ENCODE measurements around the gene TXNDC15. TPM values are rescaled to one million over a fixed set of nuclear protein-coding genes. Genes with fewer than 3 reads are reported as not detected.
A peak's percentile ranks its signal among the peaks of the same experiment; 100 is the strongest.
"Not testable (repeated sequence)": the region's sequence is repeated elsewhere in the genome, so short reads cannot be mapped to it uniquely, and the experiment has no call there.

The TXNDC15 gene
- polyA plus RNA-seq, 4 donors, result 73.3 to 91.3 (median 80.4) TPM

DNA sequence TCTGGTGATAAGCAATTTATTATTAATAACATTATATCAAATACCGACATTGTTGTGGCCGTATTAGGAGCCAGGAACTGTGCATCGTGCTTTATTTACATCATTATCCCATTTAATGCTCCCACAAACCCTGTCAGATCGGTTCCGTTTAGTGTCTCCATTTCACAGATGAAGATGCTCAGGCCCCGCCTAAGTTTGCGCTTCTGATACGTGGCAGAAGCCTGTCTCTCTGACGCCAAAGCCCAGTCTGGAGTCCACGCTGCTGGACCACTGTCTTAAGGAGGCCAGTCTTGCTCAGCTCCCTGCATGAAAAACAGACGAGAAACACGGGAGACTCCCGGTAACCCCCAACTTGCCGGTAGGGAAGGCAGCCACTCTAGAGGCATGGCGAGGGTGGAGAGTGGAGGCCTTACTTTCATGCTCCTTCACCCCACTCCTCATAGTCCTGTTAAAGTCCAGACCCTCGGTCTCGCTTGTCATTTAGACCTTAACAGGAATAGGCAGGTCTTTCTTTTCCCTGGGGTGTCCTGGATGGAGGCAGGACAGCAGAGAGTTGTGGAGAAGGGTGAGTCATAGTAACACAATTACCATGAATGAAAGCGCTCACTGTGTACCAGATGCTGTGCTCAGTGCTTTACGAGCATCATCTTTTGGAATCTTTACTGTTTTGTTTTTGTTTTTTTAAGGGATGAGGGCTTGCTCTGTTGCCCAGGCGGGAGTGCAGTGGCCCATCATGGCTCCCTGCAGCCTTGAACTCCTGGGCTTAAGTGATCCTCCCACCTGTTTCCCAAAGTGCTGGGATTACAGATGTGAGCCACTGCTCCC, 872 bp downstream of the TXNDC15 start:
- DNase-seq (ENCODE audit: low read depth in 4 of 4, low spot score in 2 of 4), result peak in 3 of 4 donors; percentile 45 to 52 (median 45)

DNA sequence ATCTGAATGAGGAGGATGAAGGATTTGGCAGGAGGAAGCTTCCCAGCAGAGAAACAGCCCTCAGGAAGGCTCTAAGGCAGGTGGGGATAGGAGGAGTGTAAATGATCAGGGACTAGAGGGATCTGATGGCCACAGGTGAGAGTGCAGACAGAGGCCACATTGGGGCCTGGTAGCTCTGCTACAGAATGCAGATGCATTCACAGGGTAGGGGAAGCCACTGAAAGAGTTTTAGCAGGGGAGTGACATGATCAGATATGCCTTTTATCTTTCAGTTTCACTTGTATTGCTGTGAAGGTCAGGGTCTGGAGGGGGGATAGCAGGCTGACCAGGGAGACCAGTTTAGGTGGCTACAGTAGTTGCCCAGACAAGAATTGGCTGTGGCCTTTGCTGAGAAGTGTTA, 3.0 kb downstream of the TXNDC15 start:
- no peak for DNase-seq (ENCODE audit: low read depth in 4 of 4, low spot score in 2 of 4)

DNA sequence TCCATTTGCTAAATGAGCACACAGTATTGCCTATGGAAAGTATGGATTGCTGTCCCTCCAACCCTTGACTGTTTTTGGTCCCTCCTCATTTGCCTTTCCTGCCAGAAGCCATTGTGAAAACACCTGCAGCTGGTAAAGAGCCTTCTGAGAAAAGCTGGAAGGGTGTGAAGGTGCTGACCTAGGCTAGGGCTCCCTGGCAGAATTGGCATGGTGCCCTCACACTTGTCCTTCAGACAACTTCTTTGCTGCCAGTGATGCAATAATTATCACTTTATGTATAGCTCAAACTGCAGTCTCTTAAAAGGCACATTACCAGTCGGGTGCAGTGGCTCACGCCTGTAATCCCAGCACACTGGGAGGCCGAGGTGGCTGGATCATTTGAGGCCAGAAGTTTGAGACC, 4.2 kb downstream of the TXNDC15 start:
- DNase-seq (ENCODE audit: low read depth in 4 of 4, low spot score in 2 of 4), result no peak

DNA sequence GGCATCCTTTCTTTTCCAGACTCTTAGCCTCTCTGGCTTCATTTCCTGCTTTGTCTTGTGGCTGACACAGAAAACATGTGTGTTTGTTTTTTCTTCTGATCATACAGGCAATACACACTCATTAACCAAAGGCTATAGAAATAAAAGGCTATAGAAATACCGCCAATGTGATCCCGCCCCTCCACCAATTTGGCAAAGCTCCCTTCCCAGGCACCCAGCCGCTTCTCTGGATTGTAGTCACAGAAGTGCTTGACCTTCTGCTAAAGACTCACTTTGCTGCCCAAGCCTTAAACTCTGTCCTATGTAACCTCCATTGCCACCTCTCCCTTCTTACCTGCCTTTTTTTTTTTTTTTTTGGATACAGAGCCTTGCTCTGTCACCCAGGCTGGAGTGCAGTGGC, 5.3 kb downstream of the TXNDC15 start:
- no peak for DNase-seq (ENCODE audit: low read depth in 4 of 4, low spot score in 2 of 4)

DNA sequence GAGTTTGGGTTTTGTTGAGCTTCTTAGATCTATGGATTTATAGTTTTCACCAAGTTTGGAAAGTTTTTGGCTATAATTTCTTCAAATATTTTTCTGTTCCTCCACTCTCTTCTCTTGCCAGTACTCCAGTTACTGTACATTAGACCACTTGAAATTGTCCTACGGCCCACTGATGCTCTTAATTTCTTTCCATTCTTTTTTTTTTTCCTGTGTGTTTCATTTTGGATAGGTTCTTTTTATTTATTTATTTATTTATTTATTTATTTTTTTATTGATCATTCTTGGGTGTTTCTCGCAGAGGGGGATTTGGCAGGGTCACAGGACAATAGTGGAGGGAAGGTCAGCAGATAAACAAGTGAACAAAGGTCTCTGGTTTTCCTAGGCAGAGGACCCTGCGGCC, 6.8 kb downstream of the TXNDC15 start:
- not testable (repeated sequence) for DNase-seq (ENCODE audit: low read depth in 4 of 4, low spot score in 2 of 4)

DNA sequence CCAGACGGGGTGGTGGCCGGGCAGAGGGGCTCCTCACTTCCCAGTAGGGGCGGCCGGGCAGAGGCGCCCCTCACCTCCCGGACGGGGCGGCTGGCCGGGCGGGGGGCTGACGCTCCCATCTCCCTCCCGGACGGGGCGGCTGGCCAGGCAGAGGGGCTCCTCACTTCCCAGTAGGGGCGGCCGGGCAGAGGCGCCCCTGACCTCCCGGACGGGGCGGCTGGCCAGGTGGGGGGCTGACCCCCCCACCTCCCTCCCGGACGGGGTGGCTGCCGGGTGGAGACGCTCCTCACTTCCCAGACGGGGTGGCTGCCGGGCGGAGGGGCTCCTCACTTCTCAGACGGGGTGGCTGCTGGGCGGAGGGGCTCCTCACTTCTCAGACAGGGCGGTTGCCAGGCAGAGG, 7.5 kb downstream of the TXNDC15 start:
- not testable (repeated sequence) for DNase-seq (ENCODE audit: low read depth in 4 of 4, low spot score in 2 of 4)

DNA sequence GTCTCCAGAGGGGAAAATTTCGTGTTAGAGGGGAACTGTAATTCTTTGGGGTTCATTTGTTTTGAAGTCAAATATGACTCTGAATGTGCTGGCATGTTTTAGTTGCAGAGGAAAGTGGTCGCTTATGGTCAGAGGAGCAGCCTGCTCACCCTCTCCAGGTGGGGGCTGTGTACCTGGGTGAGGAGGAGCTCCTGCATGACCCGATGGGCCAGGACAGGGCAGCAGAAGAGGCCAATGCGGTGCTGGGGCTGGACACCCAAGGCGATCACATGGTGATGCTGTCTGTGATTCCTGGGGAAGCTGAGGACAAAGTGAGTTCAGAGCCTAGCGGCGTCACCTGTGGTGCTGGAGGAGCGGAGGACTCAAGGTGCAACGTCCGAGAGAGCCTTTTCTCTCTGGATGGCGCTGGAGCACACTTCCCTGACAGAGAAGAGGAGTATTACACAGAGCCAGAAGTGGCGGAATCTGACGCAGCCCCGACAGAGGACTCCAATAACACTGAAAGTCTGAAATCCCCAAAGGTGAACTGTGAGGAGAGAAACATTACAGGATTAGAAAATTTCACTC, 13.5 kb downstream of the TXNDC15 start:
- no peak for DNase-seq (ENCODE audit: low read depth in 4 of 4, low spot score in 2 of 4)

DNA sequence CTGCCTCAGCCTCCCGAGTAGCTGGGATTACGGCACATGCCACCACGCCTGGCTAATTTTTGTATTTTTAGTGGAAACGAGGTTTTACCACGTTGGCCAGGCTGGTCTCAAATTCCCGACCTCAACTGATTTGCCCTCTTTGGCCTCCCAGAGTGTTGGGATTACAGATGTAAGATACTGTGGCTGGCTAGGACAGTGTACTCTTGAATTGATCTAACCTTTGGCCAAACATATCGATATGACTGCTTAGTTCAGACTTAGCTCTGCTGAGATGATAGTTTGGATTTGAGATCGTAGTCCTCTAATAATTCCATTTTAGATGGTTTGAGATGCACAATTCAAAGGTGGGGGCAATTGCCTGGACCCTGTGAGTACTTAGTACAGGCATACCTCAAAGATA, 15.2 kb downstream of the TXNDC15 start:
- no peak for DNase-seq (ENCODE audit: low read depth in 4 of 4, low spot score in 2 of 4)

DNA sequence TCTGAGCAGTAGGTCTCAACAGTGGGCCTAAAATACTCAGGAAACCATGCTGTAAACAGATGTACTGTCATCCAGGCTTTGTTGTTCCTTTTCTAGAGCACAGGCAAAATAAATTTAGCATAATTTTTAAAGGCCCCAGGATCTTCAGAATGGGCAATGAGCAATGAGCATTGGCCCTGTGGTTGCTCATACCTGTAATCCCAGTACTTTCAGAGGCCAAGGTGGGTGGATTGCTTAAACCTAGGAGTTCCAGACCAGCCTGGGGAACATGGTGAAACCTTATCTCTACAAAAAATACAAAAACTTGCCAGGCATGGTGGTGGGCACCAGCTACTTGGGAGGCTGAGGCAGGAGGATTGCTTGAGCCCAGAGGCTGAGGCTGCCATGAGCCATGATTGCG, 17.3 kb downstream of the TXNDC15 start:
- DNase-seq (ENCODE audit: low read depth in 4 of 4, low spot score in 2 of 4), result no peak

DNA sequence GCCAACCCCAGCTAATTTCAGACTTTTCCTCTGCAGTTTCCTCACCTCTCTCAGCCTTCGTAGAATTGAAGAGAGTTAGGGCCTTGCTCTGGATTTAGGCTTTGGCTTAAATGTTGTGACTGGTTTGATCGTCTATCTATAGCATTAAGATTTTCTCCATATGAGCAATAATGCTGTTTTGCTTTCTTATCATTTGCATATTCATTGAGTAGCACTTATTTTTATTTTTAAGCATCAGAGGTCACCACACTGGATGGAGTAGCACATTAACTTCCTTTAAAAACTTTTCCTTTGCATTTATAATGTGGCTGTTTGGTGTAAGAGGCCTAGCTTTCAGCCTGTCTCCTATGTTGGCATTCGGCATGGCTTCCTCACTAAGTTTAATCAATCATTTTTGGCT, 18.1 kb downstream of the TXNDC15 start:
- no peak for DNase-seq (ENCODE audit: low read depth in 4 of 4, low spot score in 2 of 4)

DNA sequence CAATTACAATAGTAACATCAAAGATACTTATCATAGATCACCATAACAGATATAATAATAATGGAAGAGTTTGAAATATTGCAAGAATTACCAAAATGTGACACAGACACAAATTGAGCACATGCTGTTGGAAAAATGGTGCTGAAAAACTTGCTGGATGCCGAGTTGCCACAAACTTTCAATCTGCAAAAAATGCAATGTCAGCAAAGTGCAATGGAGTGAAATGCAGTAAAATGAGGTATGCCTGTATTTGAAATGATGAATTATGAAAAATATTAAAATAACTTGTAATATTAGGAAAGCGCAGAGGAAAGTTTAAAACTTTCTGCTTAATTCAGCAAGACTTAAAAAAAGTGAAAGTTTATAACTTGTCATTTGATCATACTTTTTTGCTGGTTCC, 18.8 kb downstream of the TXNDC15 start:
- no peak for DNase-seq (ENCODE audit: low read depth in 4 of 4, low spot score in 2 of 4)

DNA sequence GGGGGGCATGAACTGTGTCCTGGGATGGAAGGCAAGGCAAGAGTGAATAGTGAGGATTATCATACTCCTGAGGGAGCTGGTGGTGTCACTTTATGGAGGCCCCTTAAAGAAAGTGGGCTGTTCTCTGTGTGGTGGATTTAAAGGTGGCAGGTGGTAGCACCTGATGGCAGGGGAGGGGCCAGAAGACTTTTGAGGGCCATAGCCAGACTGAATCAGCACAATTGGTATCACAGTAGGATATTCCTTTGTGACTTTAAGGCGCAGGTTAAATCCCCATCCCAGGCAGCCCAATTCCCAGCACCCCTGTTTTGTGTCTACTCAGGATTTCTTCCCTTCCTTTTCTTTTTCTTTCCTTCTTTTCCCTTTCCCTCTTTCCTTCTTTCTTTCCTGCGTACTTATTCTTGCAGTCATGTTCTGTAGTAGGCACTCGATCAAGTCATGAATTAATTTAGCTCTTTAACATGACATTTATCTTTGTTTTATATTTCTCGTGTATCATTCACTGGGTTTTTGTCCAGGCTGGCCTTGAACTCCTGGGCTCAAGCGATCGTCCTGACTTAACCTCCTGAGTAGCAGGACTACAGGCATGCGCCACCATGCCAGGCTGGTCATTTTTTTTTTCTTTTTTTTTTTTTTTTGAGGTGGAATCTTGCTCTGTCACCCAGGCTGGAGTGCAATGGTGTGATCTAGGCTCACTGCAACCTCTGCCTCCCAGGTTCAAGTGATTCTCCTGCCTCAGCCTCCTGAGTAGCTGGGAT, 19.8 kb downstream of the TXNDC15 start:
- DNase-seq (ENCODE audit: low read depth in 4 of 4, low spot score in 2 of 4), result no peak

DNA sequence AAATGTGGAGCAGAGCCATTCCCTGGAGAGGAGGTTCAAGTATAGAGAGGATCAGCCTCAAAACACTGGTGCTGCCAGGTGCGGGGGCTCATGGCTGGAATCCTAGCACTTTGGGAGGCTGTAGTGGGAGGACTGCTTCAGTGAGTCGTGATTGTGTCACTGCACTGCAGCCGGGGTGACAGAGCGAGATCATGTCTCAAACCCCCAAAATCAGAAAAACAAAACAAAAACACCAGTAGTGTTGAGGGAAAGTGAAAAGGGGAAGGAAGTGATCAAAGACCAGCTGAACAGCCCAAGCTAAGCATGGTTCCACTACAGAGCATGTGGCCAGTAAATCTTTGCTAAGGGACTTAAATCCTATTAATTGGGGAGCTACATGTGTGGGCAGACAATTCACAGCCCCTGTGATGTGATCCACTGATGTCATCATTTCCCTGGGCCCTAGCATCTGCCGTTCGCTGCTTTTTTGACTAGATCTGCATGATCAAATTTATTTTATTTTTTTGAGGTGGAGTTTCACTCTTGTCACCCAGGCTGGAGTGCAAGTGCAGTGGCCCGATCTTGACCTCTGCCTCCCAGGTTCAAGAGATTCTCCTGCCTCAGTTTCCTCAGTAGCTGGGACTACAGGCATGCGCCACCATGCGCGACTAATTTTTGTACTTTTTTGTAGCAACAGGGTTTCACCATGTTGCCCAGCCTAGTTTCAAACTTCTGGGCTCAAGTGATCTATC, 28.1 kb downstream of the TXNDC15 start:
- no peak for DNase-seq (ENCODE audit: low read depth in 4 of 4, low spot score in 2 of 4)

DNA sequence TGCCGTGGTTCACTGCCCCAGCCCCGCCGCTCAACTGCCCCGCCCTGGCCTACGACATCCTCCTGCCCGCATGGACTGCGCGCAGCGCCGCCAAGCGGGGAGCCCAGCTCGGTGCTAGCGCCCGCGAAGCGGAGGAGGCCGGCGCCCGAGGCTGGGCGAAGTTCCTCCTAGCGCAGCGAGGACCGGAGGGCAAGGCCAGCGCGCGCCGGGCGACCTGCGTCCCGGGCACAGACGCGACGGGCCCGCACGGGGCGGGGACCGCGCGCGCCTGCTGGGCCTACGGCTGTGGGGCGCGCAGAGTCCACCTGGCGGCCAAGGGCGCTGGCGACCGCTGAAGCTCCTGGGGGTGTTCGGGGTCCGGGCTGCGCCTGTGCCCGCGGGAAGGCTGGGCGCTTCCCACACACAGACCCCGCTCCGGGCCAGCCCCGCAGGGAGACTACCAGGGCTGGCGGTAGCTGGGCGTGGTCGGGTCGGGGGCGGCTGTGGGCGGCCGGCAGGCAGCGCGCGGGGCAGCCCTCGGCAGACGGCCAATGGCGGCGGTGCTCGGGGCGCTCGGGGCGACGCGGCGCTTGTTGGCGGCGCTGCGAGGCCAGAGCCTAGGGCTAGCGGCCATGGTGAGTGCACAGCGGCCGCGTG, 30.6 kb downstream of the TXNDC15 start, which contains the start of gene PCBD2:
Gene PCBD2 (plus strand): TSS at position 522 of the 636 bp plus-strand sequence. CDS start 9 bp downstream, at position 531.
- peak; percentile 36 to 83 (median 73) for DNase-seq (ENCODE audit: low read depth in 4 of 4, low spot score in 2 of 4)

DNA sequence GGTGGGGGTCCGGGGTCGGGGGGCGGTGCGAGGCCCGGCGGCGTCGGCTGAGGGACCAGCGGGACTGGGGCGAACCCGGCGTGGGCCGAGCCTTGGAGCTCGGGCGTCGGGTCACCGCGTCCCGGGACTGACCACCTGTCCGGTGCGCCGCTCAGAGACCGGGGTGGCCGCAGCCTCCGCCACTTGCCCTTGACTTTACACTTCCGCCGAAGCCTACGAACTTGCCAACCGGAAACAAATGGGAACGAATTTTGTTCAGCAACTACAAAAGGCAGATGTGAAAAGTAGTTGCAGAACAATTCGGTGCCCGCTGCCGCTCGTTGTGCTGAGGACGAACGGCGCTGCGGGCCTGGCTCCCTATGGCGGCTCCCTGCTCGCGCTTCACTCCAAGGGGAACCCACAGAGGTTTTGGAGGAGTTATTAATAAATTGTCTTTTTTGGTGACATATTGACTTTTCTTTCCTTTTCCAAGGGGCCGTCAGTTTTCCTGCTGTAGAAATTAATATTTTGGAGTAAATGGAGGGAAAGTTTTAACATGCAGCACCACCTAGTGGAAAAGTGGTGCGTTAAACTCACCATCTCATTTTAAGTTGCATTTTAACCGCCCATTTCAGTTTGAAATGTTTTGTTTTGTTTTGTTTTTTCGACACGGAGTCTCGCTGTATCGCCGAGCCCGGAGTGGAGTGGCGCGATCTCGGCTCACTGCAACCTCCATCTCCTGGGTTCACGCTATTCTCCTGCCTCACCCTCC, 31.2 kb downstream of the TXNDC15 start:
- peak; percentile 61 to 75 (median 65) for DNase-seq (ENCODE audit: low read depth in 4 of 4, low spot score in 2 of 4)

DNA sequence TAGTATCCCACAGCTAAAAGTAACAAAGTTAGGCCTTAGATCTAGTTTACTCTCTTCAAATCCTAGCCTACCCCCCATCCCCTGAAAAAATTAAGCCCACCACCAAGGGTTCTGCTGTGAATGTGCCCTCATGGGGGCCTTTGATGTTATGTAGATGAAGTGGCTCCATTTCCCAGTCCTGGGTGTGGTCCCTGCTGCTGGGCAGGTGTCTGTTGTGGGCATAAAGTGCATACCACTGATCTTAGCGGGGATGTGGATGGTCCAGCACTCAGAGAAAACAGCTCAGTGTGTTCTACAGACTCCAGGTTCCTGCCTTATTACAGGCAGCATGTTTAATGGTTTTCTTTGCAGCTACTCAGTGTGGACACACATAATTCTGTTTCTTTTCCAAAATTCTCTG, 32.6 kb downstream of the TXNDC15 start:
- no peak for DNase-seq (ENCODE audit: low read depth in 4 of 4, low spot score in 2 of 4)

DNA sequence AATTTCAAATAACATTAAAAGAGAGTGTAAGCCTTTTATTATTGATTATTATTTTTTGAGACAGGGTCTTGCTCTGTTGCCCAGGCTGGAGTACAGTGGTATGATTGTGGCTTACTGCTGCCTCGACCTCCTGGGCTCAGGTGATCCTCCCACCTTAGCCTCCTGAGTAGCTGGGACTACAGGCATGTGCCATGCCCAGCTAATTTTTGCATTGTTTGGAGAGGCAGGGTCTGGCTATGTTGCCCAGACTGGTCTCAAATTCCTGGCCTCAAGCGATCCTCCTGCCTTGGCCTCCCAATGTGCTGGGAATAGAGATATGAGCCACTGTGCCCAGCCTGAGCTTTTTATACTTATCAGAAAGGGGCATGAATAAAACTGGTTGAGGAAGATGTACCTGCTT, 36.6 kb downstream of the TXNDC15 start:
- DNase-seq (ENCODE audit: low read depth in 4 of 4, low spot score in 2 of 4), result not testable (repeated sequence)

DNA sequence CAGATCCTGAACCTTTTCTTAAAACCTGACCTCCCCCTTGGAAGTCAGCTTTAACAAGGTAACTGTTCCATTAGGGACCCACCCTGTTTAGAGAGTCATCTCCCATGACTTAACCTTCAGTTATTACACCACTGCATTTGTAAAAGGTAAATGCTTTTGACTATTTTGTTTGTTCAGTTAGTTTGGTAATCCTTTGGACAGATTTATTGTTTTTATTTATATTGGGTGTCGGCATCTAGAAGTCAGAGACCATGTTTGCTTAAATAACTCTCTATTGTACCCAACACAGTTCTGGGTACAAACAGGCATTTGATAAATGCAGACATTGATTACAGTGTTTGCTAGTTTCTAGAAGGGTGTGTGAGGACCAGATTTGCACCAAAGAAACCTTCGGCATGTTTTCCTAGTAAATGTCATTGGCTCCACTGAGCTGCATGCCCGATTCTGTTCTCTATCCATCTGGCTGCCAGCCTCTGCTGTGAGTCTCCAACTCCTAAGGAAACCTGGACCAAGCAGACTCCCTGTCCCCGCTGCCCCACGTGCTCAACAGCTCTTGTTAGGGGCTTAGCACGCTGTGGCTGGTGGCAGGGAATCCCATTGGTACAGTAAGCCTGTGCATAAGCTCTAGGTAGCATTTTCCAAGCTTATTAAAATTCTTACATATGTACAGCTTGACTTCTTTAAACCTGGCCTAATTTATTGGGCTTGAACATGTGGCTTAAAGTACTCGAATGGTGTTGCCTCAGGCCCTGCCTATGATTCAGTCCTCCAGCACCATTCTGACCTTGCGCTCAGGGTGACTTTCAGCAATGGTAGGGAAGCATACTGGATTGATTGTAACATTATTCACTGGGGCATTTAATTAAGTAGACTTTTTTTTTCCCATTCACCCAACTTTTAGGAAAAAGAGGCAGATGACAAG, 37.4 kb downstream of the TXNDC15 start:
- no peak for DNase-seq (ENCODE audit: low read depth in 4 of 4, low spot score in 2 of 4)

DNA sequence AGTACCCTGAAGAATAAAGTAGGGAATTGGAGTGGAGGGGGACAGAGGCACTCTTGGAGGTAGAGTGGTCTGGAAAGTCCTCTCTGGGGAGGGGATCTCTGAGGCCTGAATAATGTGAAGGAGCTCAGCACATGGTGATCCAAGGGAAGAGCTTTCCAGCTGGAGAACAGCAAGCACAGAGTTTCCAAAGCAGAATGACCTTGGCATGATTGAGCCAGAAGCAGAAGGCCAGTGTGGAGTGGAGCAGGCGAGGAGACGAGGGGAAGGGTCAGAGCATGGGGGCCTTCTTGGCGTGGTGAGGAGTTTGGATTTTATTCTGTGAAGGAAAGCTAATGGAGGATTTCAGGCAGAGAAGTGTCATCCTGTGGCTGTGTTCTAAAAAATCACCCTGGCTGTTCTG, 39.1 kb downstream of the TXNDC15 start:
- DNase-seq (ENCODE audit: low read depth in 4 of 4, low spot score in 2 of 4), result no peak
